Epithelial cell of umbilical artery (primary cell): Measurements from ENCODE around the gene CFAP251. TPM values are rescaled to one million over a fixed set of nuclear protein-coding genes. Genes with fewer than 3 reads are reported as not detected.

Source experiments
- total RNA-seq: library from RNA; depleted of rRNA; stranded (reverse); fragments of >200 nt; gene quantifications from 2 replicates; pipeline ENCODE4 v1.2.3, GENCODE V29; 2014

The CFAP251 gene, protein sequence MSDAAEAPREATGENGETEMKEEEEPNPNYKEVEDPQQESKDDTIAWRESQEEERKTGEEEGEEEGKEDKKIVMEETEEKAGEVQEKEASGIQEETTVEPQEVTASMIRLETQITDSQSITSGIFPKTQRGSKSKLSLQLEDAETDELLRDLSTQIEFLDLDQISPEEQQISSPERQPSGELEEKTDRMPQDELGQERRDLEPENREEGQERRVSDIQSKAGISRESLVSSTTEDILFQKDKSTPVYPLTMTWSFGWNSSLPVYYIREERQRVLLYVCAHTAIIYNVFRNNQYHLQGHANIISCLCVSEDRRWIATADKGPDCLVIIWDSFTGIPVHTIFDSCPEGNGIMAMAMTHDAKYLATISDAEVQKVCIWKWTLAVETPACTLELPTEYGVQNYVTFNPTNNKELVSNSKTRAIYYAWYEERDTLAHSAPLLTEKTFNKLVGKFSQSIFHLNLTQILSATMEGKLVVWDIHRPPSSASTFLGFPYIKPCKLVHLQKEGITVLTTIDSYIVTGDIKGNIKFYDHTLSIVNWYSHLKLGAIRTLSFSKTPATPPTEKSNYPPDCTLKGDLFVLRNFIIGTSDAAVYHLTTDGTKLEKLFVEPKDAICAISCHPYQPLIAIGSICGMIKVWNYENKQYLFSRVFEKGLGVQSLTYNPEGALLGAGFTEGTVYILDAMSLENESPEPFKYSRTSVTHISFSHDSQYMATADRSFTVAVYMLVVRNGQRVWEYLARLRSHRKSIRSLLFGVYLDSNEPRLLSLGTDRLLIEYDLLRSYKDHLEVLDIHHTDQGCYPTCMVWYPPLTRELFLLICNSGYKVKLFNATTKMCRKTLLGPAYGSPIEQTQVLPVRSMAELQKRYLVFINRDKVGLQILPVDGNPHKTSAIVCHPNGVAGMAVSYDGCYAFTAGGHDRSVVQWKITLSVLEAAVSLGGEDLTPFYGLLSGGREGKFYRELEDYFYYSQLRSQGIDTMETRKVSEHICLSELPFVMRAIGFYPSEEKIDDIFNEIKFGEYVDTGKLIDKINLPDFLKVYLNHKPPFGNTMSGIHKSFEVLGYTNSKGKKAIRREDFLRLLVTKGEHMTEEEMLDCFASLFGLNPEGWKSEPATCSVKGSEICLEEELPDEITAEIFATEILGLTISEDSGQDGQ
- total RNA-seq: 0.97 and 1.4 TPM in 2 replicates

DNA sequence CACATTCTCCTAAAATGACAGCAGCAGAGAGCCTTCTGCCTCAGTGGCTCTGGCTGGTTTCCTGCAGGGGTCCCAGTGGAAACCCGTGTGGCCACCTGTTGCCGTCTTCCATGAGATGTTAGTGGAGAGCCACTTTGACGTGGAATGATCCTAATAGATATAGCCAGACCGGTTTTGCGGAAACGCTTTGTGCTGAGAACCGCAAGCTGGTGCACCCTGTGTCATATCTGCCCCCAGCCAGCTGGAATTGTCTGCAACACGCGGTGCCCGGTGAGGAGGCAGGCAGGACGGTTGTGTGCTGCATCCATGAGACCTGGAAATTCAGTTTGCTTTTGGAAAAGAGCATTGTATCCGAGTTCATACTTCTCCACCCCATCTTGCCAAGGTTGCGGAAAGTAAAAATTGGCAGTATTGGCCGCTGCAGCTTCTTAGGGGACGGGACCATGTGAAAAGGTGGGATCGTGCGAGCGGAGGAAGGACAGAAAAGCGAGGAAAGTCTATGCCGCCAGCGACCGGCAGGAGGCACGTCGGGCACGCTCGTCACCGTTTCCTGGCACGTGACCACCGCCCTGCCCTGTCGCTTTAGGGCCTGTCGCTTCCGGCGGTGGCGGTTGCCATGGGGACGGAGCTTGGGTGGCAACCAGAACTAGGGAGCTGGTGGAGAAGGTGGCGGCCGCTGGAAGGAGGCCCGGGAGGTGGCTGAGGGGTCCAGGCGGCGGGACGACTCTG, at the start of gene CFAP251:
Gene CFAP251 (plus strand): TSS at position 643 of the 729 bp plus-strand sequence. CDS start 2,714 bp downstream, outside the sequence.

DNA sequence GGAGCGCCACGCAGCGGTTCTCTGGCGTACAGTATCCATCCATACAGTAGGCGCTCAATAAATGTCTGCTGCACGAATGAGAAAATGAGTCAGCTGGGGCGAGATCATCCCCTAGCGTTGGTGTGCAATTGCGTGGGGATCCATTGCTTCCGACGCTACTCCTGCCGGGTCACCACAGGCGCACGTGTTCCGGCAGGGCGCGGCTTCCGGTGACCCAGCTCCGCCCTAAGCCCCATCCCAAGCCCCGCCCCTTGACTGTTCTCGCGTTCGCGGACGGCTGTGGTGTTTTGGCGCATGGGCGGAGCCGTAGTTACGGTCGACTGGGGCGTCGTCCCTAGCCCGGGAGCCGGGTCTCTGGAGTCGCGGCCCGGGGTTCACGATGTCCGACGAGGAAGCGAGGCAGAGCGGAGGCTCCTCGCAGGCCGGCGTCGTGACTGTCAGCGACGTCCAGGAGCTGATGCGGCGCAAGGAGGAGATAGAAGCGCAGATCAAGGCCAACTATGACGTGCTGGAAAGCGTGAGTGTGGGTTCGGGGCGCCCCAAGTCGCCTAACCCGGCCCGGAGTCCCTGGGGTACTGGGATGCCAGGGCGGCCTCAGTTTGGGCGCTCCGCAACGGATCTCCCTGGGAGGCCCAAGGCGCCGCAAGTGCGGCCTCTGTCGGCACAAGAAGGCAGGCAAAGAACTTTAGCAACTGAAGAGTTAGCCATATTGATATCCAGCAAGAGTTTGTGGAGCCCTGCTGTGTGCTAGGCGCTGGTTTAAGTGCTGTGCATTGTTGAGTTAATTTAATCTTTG, 29.7 kb upstream of the CFAP251 start, which contains the start of gene PSMD9:
Gene PSMD9 (plus strand): TSS at position 313 of the 796 bp plus-strand sequence. CDS start 67 bp downstream, at position 380.

DNA sequence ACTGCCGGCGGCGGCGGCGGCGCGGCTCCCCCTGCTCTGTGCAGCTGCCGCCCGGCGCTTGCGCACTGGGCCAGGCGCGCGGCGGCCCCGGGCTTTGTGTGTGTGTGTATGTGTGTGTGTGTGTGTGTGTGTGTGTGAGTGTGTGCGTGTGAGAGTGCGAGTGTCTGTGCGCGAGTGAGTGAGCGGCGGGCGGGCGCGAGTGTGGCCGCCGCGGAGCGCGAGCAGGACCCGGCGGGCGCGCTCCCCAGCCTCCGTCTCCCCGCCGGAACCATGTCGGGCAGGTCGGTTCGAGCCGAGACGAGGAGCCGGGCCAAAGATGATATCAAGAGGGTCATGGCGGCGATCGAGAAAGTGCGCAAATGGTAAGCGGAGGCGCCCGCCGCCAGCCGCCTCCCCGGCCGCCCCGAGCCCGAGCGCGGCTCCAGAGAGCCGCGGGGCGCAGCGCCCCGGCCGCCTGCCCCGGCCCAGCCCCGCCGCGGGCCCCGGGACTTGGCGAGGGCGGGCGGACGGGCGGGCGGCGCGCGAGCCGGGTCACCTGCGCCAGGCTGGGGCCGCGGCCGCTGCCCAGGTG, 103.5 kb downstream of the CFAP251 start, which contains the start of gene BCL7A:
Gene BCL7A (plus strand): TSS at position 63 of the 571 bp plus-strand sequence. CDS start 208 bp downstream, at position 271.

Other genes with a start within 250 kb of the CFAP251 start
- gene MORN3, start 248.9 kb upstream of the CFAP251 start, total RNA-seq: 0.91 and 0.97 TPM in 2 replicates
- 8.2 and 8.8 TPM in 2 replicates for gene TMEM120B, start 205.8 kb upstream of the CFAP251 start, total RNA-seq
- 5.2 and 7.0 TPM in 2 replicates for gene RHOF, start 124.9 kb upstream of the CFAP251 start, total RNA-seq
- gene SETD1B, start 114.6 kb upstream of the CFAP251 start, total RNA-seq: 1.6 and 1.7 TPM in 2 replicates
- gene HPD, start 59.7 kb upstream of the CFAP251 start, total RNA-seq: not detected in 2 replicates
- 47.4 and 127 TPM in 2 replicates for gene PSMD9, start 29.8 kb upstream of the CFAP251 start, total RNA-seq
- gene BCL7A, start 103.3 kb downstream of the CFAP251 start, total RNA-seq: 5.5 and 10.2 TPM in 2 replicates
- gene MLXIP, start 160.2 kb downstream of the CFAP251 start, total RNA-seq: 10.7 and 10.9 TPM in 2 replicates